HEK293 (cell line): ENCODE results near the gene LMOD1.
A peak's percentile ranks its signal among the peaks of the same experiment; 100 is the strongest.

Experiments
- GFI1B ChIP-seq: fragments of 450-650 bp; formaldehyde crosslinking; IDR thresholded peaks from 2 replicates; pipeline ENCODE4 v1.5.1; 2016; ENCODE audit warnings: missing biosample characterization, missing genetic modification characterization
- KLF9 ChIP-seq: fragments of 450-650 bp; formaldehyde crosslinking; IDR thresholded peaks from 2 replicates; pipeline ENCODE4 v1.5.1; 2016; ENCODE audit warnings: missing biosample characterization, missing genetic modification characterization, low read depth
- MZF1 ChIP-seq: fragments of 450-650 bp; formaldehyde crosslinking; IDR thresholded peaks from 2 replicates; pipeline ENCODE4 v1.5.1; 2017; ENCODE audit warnings: missing biosample characterization, missing genetic modification characterization, borderline replicate concordance
- PATZ1 ChIP-seq: fragments of 450-650 bp; formaldehyde crosslinking; IDR thresholded peaks from 2 replicates; pipeline ENCODE4 v1.5.1; 2016; ENCODE audit warnings: missing biosample characterization, missing genetic modification characterization
- PBX3 ChIP-seq: sonication (generic); formaldehyde crosslinking; IDR thresholded peaks from 2 replicates; pipeline ENCODE4 v1.8.1; 2022; ENCODE audit warnings: mild to moderate bottlenecking, moderate library complexity, missing genetic modification reagents
- REST ChIP-seq: fragments of 450-650 bp; formaldehyde crosslinking; IDR thresholded peaks from 2 replicates; pipeline ENCODE4 v1.5.1; 2016; ENCODE audit warnings: missing biosample characterization, missing genetic modification characterization
- SP2 ChIP-seq: fragments of 450-650 bp; formaldehyde crosslinking; IDR thresholded peaks from 2 replicates; pipeline ENCODE4 v1.5.1; 2016; ENCODE audit warnings: missing biosample characterization, missing genetic modification characterization
- ZBTB44 ChIP-seq: fragments of 450-650 bp; IDR thresholded peaks from 2 replicates; pipeline ENCODE4 v1.5.1; 2018; ENCODE audit warnings: missing biosample characterization, mild to moderate bottlenecking, missing genetic modification characterization
- ZNF16 ChIP-seq: fragments of 450-650 bp; formaldehyde crosslinking; IDR thresholded peaks from 2 replicates; pipeline ENCODE4 v1.5.1; 2016; ENCODE audit warnings: low read depth, missing biosample characterization, missing genetic modification characterization
- ZNF18 ChIP-seq: fragments of 450-650 bp; formaldehyde crosslinking; IDR thresholded peaks from 2 replicates; pipeline ENCODE4 v1.5.1; 2016; ENCODE audit warnings: missing biosample characterization, missing genetic modification characterization
- ZNF2 ChIP-seq: fragments of 450-650 bp; formaldehyde crosslinking; IDR thresholded peaks from 2 replicates; pipeline ENCODE4 v1.5.1; 2016; ENCODE audit warnings: missing biosample characterization, missing genetic modification characterization
- ZNF292 ChIP-seq: fragments of 450-650 bp; formaldehyde crosslinking; IDR thresholded peaks from 2 replicates; pipeline ENCODE4 v1.5.1; 2016; ENCODE audit warnings: low read depth, missing biosample characterization, missing genetic modification characterization, borderline replicate concordance
- ZNF362 ChIP-seq: fragments of 450-650 bp; formaldehyde crosslinking; IDR thresholded peaks from 2 replicates; pipeline ENCODE4 v1.5.1; 2016; ENCODE audit warnings: missing biosample characterization, missing genetic modification characterization
- ZNF416 ChIP-seq: fragments of 450-650 bp; formaldehyde crosslinking; IDR thresholded peaks from 2 replicates; pipeline ENCODE4 v1.5.1; 2016; ENCODE audit warnings: missing biosample characterization, missing genetic modification characterization
- ZNF423 ChIP-seq: fragments of 450-650 bp; formaldehyde crosslinking; IDR thresholded peaks from 2 replicates; pipeline ENCODE4 v1.5.1; 2016; ENCODE audit warnings: missing biosample characterization, missing genetic modification characterization
- ZNF521 ChIP-seq: fragments of 450-650 bp; formaldehyde crosslinking; IDR thresholded peaks from 2 replicates; pipeline ENCODE4 v1.5.1; 2017; ENCODE audit warnings: missing biosample characterization, mild to moderate bottlenecking, missing genetic modification characterization
- ZNF548 ChIP-seq: fragments of 450-650 bp; formaldehyde crosslinking; IDR thresholded peaks from 2 replicates; pipeline ENCODE4 v1.5.1; 2016; ENCODE audit warnings: missing biosample characterization, missing genetic modification characterization
- ZNF555 ChIP-seq: fragments of 450-650 bp; formaldehyde crosslinking; conservative IDR thresholded peaks from 2 replicates; pipeline ENCODE4 v1.5.1; 2017; ENCODE audit warnings: missing biosample characterization, mild to moderate bottlenecking, missing genetic modification characterization, inconsistent platforms
- ZNF560 ChIP-seq: fragments of 450-650 bp; formaldehyde crosslinking; IDR thresholded peaks from 2 replicates; pipeline ENCODE4 v1.5.1; 2017; ENCODE audit warnings: missing biosample characterization, missing genetic modification characterization, borderline replicate concordance
- ZNF658 ChIP-seq: fragments of 450-650 bp; formaldehyde crosslinking; IDR thresholded peaks from 2 replicates; pipeline ENCODE4; 2016; ENCODE audit warnings: missing biosample characterization, missing genetic modification characterization

Gene LMOD1

GRCh38 chr1:201982082-201982622 lies 35.8 kb upstream of the LMOD1 start (continued):
- TF ChIP-seq ZNF423 (tag by site-specific recombination) = no peak
- TF ChIP-seq ZNF555 (tag by site-specific recombination) = no peak
- TF ChIP-seq ZNF658 = no peak
- TF ChIP-seq REST (tag by site-specific recombination) = no peak
- TF ChIP-seq ZBTB44 = no peak
- peak; percentile 40; the same call in 1 of the 2 replicates for TF ChIP-seq PATZ1 (tag by site-specific recombination)
- TF ChIP-seq ZNF18 (tag by site-specific recombination) = no peak
- TF ChIP-seq SP2 (tag by site-specific recombination) = peak; percentile 46
- 0 out of 2 replicates have a peak, but pooled peaks have one; percentile 7 for TF ChIP-seq MZF1 (tag by site-specific recombination)
- TF ChIP-seq ZNF548 = no peak
- peak; percentile 56; the same call in 1 of the 2 replicates for TF ChIP-seq KLF9 (tag by site-specific recombination)
- TF ChIP-seq ZNF560 = no peak
- TF ChIP-seq ZNF416 = no peak
- TF ChIP-seq GFI1B (tag by site-specific recombination) = no peak
- no peak for TF ChIP-seq ZNF362 (tag by site-specific recombination)
- no peak for TF ChIP-seq ZNF16 (tag by site-specific recombination)
- TF ChIP-seq PBX3 = no peak
- TF ChIP-seq ZNF292 (tag by site-specific recombination) = no peak
- TF ChIP-seq ZNF2 = no peak
- TF ChIP-seq ZNF521 (tag by site-specific recombination) = no peak
